PFSK-1 (cell line): Measurements from ENCODE around the gene GYS1.
A peak's percentile ranks its signal among the peaks of the same experiment; 100 is the strongest.

Experiments
- POLR2AphosphoS5 ChIP-seq: IDR thresholded peaks from 2 replicates; pipeline ENCODE4 v1.6.1; 2012; ENCODE audit warnings: low read depth, mild to moderate bottlenecking, control low read depth, low read length, moderate library complexity
- REST ChIP-seq, 2 experiments: IDR thresholded peaks; 2 replicates each; pipeline versions ENCODE4 v1.6.1 to v1.8.0; 2011 to 2012; ENCODE audit warnings: low read depth in 2 of 2, low read length in 2 of 2, control low read depth in 1 of 2, inconsistent platforms in 1 of 2, mild to moderate bottlenecking in 1 of 2, moderate library complexity in 1 of 2; ENCODE audit not compliant: insufficient read depth in 1 of 2
- SIN3A ChIP-seq: IDR thresholded peaks from 2 replicates; pipeline ENCODE4 v1.6.1; 2012; ENCODE audit warnings: mild to moderate bottlenecking, low read length, moderate library complexity, borderline replicate concordance; ENCODE audit not compliant: insufficient read depth
- TAF1 ChIP-seq: IDR thresholded peaks from 2 replicates; pipeline ENCODE4 v1.6.1; 2012; ENCODE audit warnings: low read length, control low read depth, borderline replicate concordance; ENCODE audit not compliant: insufficient read depth

- peak; percentile 5; the same call in 1 of the 2 replicates for TF ChIP-seq TAF1
- TF ChIP-seq POLR2AphosphoS5, result no peak; the same call in 1 of the 2 replicates
- no peak for TF ChIP-seq REST (IDR thresholded peaks at IDR 0.05; ENCODE audit: insufficient read depth in 1 of 2, low read depth in 2 of 2, low read length in 2 of 2)
- no peak for TF ChIP-seq SIN3A
These were observed 431 bp downstream of the GYS1 start for GRCh38 chr19:48992581-48993174.
